HCT116 (cell line): ENCODE results near the gene UBE2E1. TPM values are rescaled to one million over a fixed set of nuclear protein-coding genes. Genes with fewer than 3 reads are reported as not detected.

Experiments
- ATAC-seq: fragments of 200-7000 bp; cut with Tn5 transposase; 2 replicates; pipeline ENCODE4 v1.9.1; 2020; ENCODE audit warnings: mild to moderate bottlenecking, moderate library complexity
- BruUV-seq: library from RNA; stranded (reverse); fragments of 400-500 nt; replicated peaks from 2 replicates; lab custom pipeline; 2021; lab: Mats Ljungman, UMichigan
- CTCF ChIA-PET: fragments of 300-600 bp; sonication (Branson Sonifier 250); formaldehyde crosslinking; loops from one replicate; lab custom pipeline; 2021; ENCODE audit warnings: antibody characterized with exemption; lab: Charles Lee
- POLR2A ChIA-PET: fragments of 300-600, 350-600 bp; sonication (Branson Sonifier 250); formaldehyde crosslinking; loops from one replicate; lab custom pipeline; 2021; ENCODE audit warnings: antibody characterized with exemption; lab: Charles Lee
- RAD21 ChIA-PET, 2 experiments: fragments of 300-600 bp; sonication (Branson Sonifier 250); formaldehyde crosslinking; loops; one replicate each; lab custom pipeline; 2023; ENCODE audit warnings: low total read pairs in 2 of 2; ENCODE audit not compliant: uncharacterized antibody in 2 of 2, unreplicated experiment in 2 of 2, low non-redundant PET in 1 of 2; lab: Charles Lee
- DNase-seq: peaks from one replicate; pipeline ENCODE4 v3.0.0-alpha.2; 2010; ENCODE audit warnings: low read depth, low spot score
- H2AFZ ChIP-seq: fragments of 200-600 bp; shearing (Covaris generic), sonication (generic); 2 replicates; pipeline ENCODE4 v1.6.1; 2017; ENCODE audit warnings: low read depth, mixed run types, mixed read lengths, antibody characterized with exemption, low read length; ENCODE audit not compliant: poor library complexity, severe bottlenecking
- H3K27ac ChIP-seq: 2 replicates; pipeline ENCODE4 v1.5.1; 2012; ENCODE audit warnings: low read depth, low read length
- H3K27me3 ChIP-seq: fragments of 200-600 bp; sonication (generic); 2 replicates; pipeline ENCODE4 v1.6.1; 2016; ENCODE audit warnings: mixed run types, low read length, mixed read lengths; ENCODE audit not compliant: insufficient read depth
- H3K36me3 ChIP-seq, 2 experiments: fragments of 200-500 bp in 1 of 2; fragments of 200-600 bp in 1 of 2; sonication (Bioruptor generic) in 1 of 2; sonication (generic) in 1 of 2; 2 replicates each; pipeline versions ENCODE4 v1.5.1 to v1.6.1; 2014 to 2016; ENCODE audit warnings: low read length in 2 of 2, inconsistent platforms in 1 of 2, mixed read lengths in 1 of 2, mixed run types in 1 of 2; ENCODE audit not compliant: insufficient read depth in 2 of 2, control insufficient read depth in 1 of 2
- H3K4me1 ChIP-seq, 2 experiments: fragments of 200-600 bp in 1 of 2; sonication (generic) in 1 of 2; 2 replicates each; pipeline versions ENCODE4 v1.5.1 to v1.6.1; 2012 to 2017; ENCODE audit warnings: low read length in 2 of 2, inconsistent platforms in 1 of 2, mild to moderate bottlenecking in 1 of 2, mixed read lengths in 1 of 2, mixed run types in 1 of 2, moderate library complexity in 1 of 2; ENCODE audit not compliant: insufficient read depth in 2 of 2, control insufficient read depth in 1 of 2
- H3K4me2 ChIP-seq: fragments of 200-600 bp; sonication (generic); 2 replicates; pipeline ENCODE4 v1.6.1; 2017; ENCODE audit warnings: mixed run types, low read length, mixed read lengths
- H3K4me3 ChIP-seq, 2 experiments: fragments of 200-600 bp in 1 of 2; sonication (generic) in 1 of 2; replicated peaks in 1 of 2; 2 replicates each; pipeline ENCODE4 v1.5.1; 2011 to 2016; ENCODE audit warnings: low read length in 2 of 2, control low read depth in 1 of 2, low read depth in 1 of 2, mild to moderate bottlenecking in 1 of 2, mixed read lengths in 1 of 2, mixed run types in 1 of 2
- H3K79me2 ChIP-seq: fragments of 200-600 bp; sonication (generic); 2 replicates; pipeline ENCODE4 v1.6.1; 2017; ENCODE audit warnings: mild to moderate bottlenecking, mixed run types, low read length, moderate library complexity, mixed read lengths; ENCODE audit not compliant: insufficient read depth
- H3K9ac ChIP-seq: fragments of 200-600 bp; sonication (generic); 2 replicates; pipeline ENCODE4 v1.6.1; 2016; ENCODE audit warnings: low read length, mixed read lengths
- H3K9me2 ChIP-seq: fragments of 200-600 bp; sonication (generic), shearing (Covaris generic); 2 replicates; pipeline ENCODE4 v1.6.1; 2017; ENCODE audit warnings: mixed run types, mild to moderate bottlenecking, moderate library complexity; ENCODE audit not compliant: insufficient read depth
- H3K9me3 ChIP-seq, 2 experiments: fragments of 200-500 bp in 1 of 2; fragments of 200-600 bp in 1 of 2; sonication (Bioruptor generic) in 1 of 2; sonication (generic) in 1 of 2; 2 replicates each; pipeline ENCODE4 v1.6.1; 2014 to 2017; ENCODE audit warnings: low read length in 2 of 2, mixed read lengths in 2 of 2, inconsistent platforms in 1 of 2, low read depth in 1 of 2, mild to moderate bottlenecking in 1 of 2, mixed run types in 1 of 2, moderate library complexity in 1 of 2; ENCODE audit not compliant: control insufficient read depth in 1 of 2, insufficient read depth in 1 of 2
- H4K20me1 ChIP-seq: fragments of 200-600 bp; sonication (generic), shearing (Covaris generic); 2 replicates; pipeline ENCODE4 v1.6.1; 2017; ENCODE audit warnings: mixed run types, mild to moderate bottlenecking, moderate library complexity; ENCODE audit not compliant: insufficient read depth
- CBX3 ChIP-seq: IDR thresholded peaks from 2 replicates; pipeline ENCODE4 v1.6.1; 2012; ENCODE audit warnings: low read depth
- CEBPB ChIP-seq: IDR thresholded peaks from 2 replicates; pipeline ENCODE4 v1.6.1; 2012; ENCODE audit warnings: low read depth
- EGR1 ChIP-seq: IDR thresholded peaks from 2 replicates; pipeline ENCODE4 v1.6.1; 2012; ENCODE audit warnings: low read depth
- ELF1 ChIP-seq: IDR thresholded peaks from 2 replicates; pipeline ENCODE4 v1.6.1; 2012; ENCODE audit warnings: low read depth, borderline replicate concordance
- EZH2 ChIP-seq: fragments of 200-600 bp; sonication (generic); IDR thresholded peaks from 2 replicates; pipeline ENCODE4 v1.6.1; 2017; ENCODE audit warnings: antibody characterized with exemption, mixed run types
- EZH2phosphoT487 ChIP-seq: fragments of 200-600 bp; IDR thresholded peaks from 2 replicates; pipeline ENCODE4 v1.6.1; 2018; ENCODE audit warnings: antibody characterized with exemption, borderline replicate concordance
- MAX ChIP-seq: IDR thresholded peaks from 2 replicates; pipeline ENCODE4 v1.6.1; 2012
- POLR2A ChIP-seq: IDR thresholded peaks from 2 replicates; pipeline ENCODE4 v1.7.0; 2011; ENCODE audit warnings: borderline replicate concordance; ENCODE audit not compliant: insufficient read depth, insufficient read length; ENCODE audit errors: extremely low read depth
- POLR2AphosphoS5 ChIP-seq: IDR thresholded peaks from 2 replicates; pipeline ENCODE4 v1.6.1; 2011; ENCODE audit warnings: mild to moderate bottlenecking, low read depth, low read length, moderate library complexity
- SP1 ChIP-seq: IDR thresholded peaks from 2 replicates; pipeline ENCODE4 v1.6.1; 2012; ENCODE audit warnings: low read depth
- TCF7L2 ChIP-seq: IDR thresholded peaks from 2 replicates; pipeline ENCODE4 v1.7.0; 2011; ENCODE audit warnings: borderline replicate concordance, inconsistent platforms; ENCODE audit not compliant: insufficient read depth, insufficient read length; ENCODE audit errors: extremely low read depth
- ZBTB33 ChIP-seq: IDR thresholded peaks from 2 replicates; pipeline ENCODE4 v1.6.1; 2011; ENCODE audit warnings: mild to moderate bottlenecking, low read length, moderate library complexity; ENCODE audit not compliant: insufficient replicate concordance; ENCODE audit errors: extremely low read depth
- ZNF274 ChIP-seq: fragments of 200-500 bp; sonication (Bioruptor generic); IDR thresholded peaks from 2 replicates; pipeline ENCODE4 v1.6.1; 2014; ENCODE audit warnings: mild to moderate bottlenecking, low read depth, low read length, inconsistent platforms
- intact Hi-C: fragments of 100-400 bp; cut with micrococcal nuclease; formaldehyde crosslinking; loops from 2 replicates; pipeline ENCODE4 v1.10.0; 2022
- total RNA-seq: library from RNA; stranded (reverse); gene quantifications from one replicate; pipeline ENCODE4 v1.2.1, GENCODE V29; 2021; ENCODE audit not compliant: unreplicated experiment
- TF ChIP-seq, protein P1 (sequence below): IDR thresholded peaks from 2 replicates; pipeline ENCODE4 v1.6.1; 2012

Gene UBE2E1
- total RNA-seq, 1 experiment from 2014 or later, result 75.1 TPM

DNA sequence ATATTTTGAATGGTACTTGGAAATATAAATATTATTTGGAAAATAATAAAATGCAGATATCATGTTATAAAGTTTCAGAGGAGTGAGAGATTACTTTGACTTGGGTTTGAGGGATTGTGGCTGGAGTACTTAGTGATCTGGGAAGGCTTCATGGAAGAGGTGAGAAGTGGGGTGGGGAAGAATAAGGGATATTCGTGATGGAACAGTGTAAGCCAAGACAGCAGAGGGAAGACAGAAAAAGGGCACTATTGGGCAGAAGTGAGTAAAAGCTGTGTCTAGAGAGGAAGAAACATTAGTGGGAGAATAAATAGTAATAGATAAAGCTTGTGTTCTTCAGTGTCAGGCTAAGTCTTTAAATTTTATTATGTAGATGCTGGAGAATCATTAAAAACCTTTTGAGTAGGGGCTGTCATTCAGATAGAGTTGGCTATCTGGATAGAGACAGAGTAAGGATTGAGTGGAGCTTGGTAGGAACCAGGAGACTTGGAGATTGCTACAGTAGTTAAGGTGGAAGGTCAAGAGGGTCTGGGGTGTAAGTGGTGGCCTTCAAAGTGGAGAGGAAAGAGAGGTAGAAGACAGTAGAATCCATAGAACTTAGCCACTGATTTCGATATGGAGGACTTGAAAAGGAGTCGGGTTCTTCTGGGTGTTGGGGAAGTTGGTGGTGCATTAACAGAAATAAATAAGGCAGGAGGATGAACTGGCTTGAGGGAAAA lies 11.9 kb downstream of the UBE2E1 start:
- Histone ChIP-seq H3K4me3 (no peak overlapping the region), H3K79me2 (peaks cover 55% of the 10 kb centered on the region), H3K4me1 (no peaks in the 10 kb centered on the region), H3K27ac (no peak overlapping the region), H3K27me3 (no peaks in the 10 kb centered on the region), H3K36me3 (0 out of 4 replicates have a peak, but pooled peaks cover 0 to under 1% of the 10 kb centered on the region in 2 experiments), H3K9me2 (no peaks in the 10 kb centered on the region), H2AFZ (no peak overlapping the region), H3K4me2 (no peak overlapping the region), H4K20me1 (0 out of 2 replicates have a peak, but pooled peaks cover 3% of the 10 kb centered on the region), H3K9ac (no peak overlapping the region), H3K9me3 (no peaks in the 10 kb centered on the region)
- ChIA-PET POLR2A (no interaction called here), RAD21 (no interaction called here), CTCF (no interaction called here)
- no peak for ATAC-seq
- DNase-seq, result no peak
- no TSS peak for BruUV-seq
- intact Hi-C loops, result no loop called here
- TF ChIP-seq TCF7L2, result no peak
- no peak for TF ChIP-seq EZH2phosphoT487
- TF ChIP-seq POLR2AphosphoS5, result no peak

- H3K36me3 ChIP-seq, result no peaks in the 10 kb centered on the region
- DNase-seq, result no peak
- ATAC-seq, result no peak
- intact Hi-C loops, result no loop called here
- H3K4me3 ChIP-seq, result no peak overlapping the region
- H3K4me1 ChIP-seq, result no peaks in the 10 kb centered on the region
- H4K20me1 ChIP-seq, result no peaks in the 10 kb centered on the region; the same call in 1 of the 2 replicates
- H3K4me2 ChIP-seq, result no peak overlapping the region
- ChIA-PET POLR2A (no interaction called here), CTCF (no interaction called here), RAD21 (no interaction called here)
- no TSS peak for BruUV-seq
- H3K27ac ChIP-seq, result no peak overlapping the region
- no peak overlapping the region for H3K9ac ChIP-seq
- H3K9me2 ChIP-seq, result no peaks in the 10 kb centered on the region
- no peaks in the 10 kb centered on the region for H3K9me3 ChIP-seq
- no peak overlapping the region for H2AFZ ChIP-seq
- no peaks in the 10 kb centered on the region for H3K27me3 ChIP-seq
- peaks cover 52% of the 10 kb centered on the region for H3K79me2 ChIP-seq
- no peak for TF ChIP-seq ZNF274
- TF ChIP-seq CBX3, result no peak
- no peak for TF ChIP-seq ELF1
- no peak for TF ChIP-seq SP1
- TF ChIP-seq EGR1, result no peak
- no peak for TF ChIP-seq MAX
- no peak for TF ChIP-seq ZBTB33
- TF ChIP-seq, protein P1, sequence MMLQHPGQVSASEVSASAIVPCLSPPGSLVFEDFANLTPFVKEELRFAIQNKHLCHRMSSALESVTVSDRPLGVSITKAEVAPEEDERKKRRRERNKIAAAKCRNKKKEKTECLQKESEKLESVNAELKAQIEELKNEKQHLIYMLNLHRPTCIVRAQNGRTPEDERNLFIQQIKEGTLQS, result no peak
- TF ChIP-seq POLR2A, result no peak
- no peak for TF ChIP-seq CEBPB
- no peak for TF ChIP-seq EZH2
Measured at GRCh38 chr3:23819599-23820360, 14.0 kb downstream of the UBE2E1 start.
